NCI-H2081 (cell line): ENCODE results near the gene TOX2.

Source experiments
- DNase-seq, 2 experiments: peaks; one replicate each; lab custom pipeline; 2025; lab: John Stamatoyannopoulos, UW

The TOX2 gene

DNA sequence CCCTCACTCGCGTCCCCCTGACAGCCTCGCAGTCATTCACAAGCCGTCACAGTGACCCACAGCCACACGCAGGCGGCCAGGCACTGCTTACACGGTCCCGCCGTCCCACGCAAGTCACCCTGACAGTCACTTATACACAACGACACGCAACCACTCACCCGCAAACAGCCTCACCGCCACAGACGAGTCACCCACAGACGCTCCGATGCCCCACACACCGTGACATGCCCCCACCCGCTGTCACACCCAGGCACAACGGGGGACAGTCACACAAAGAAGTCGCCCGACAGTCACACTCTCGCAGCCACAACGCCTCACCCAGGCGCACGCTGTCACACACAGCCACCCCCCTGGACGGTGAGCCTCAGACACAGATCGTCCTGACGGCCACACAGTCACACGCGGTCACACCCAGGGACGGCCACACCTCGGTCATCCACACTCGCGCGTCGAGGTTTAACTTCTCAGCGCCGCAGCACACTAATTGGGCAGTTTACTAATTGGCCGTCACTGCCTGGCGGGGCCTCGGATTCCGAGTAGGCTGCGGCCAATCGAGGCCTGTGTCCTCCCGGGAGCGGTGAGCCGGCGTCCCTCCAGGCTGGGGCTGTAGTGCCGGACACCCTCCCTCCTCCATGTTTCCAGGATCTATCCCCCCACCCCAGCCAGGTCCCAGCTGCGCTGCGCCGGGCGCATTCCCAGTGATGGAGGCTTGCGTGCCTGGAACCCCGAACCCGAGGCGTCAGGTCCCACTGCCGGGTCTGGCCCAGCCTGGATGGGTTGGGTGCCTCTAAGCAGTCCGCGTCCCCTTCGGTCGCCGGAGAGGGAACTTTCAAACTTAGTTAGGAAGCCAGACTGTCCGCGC, 790 bp downstream of the TOX2 start:
- DNase-seq, result no peak

DNA sequence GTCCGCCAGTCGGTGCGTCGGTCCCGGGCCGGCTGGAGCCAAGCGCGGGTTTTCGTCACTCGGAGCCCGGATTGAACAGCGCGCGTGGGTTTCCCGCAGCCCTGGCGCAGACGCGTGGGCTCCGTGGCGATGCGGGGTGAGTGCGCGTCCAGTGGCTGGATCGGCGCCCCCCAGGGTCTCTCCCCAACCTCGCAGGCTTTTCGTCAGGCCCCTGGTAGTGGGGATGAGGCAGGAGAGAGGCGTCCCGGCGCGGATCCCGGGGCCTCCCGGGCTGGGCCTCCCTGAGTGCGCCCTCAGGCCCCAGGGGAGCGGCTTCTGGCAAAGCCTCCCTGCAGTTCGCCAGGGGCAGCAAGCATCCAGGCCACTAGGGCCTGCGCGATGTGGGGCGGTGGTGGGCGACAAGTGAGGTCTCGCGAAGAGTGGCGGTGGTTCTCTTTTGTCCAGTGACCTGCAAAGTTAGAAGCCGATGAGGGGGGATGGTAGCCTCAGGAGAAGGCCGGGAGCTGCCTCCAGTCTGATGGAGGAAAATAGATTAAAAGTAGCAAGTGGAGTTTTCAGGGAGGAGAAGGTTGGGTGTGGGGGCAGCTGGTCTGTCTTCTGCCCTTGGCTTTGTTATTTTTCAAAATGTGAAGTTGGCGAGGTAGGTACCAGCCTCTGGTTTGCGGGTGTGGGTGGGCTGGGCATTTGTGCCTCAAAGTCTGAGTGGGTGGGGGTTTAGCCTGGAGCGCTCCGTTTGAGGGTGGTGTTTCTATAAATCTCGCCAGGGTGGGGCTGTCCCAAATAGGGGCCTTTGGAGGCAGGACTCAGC, 1.6 kb downstream of the TOX2 start:
- DNase-seq, result no peak

DNA sequence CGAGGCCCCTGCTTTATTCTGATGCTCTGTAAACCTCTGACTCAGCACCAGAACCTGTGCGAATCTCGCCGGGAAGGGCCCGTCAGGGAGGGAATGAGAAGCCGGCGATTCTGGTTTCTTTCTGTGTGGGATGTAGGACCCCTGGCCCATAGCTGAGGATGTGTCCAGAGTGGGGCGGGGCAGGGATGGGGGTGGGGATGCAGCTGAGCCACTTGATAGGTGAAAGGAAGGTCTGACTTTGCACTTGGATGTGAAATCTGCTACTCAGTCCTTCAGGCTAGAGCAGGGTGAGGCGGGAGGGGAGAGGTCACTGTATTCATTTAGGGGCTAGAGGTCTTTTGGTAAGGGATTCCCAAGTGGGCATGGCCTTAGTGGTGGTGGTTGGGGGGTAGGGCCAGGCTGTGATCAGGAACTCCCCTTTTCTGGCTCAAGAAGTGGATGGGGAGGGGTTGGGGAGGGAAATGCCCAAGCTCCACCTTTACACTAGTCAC, 2.3 kb downstream of the TOX2 start:
- no peak for DNase-seq

DNA sequence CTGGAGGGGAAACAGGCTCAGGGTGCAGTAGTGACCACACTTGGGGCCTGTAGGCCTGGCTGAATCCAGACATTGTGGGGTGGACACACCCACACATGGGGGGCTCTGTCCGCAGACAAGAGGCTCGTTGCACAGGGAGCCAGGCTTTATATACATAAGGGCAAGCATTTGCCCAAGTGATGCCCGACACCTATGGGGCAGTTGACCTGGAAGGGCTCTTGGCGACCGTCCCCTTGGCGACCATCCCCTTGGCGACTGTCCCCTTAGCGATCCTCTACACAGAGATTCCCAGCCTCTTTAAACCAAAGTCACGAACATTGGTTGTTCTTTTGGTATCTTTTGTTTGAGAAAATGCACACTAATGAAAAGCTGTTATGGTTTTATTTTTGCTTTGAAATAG, 2.7 kb downstream of the TOX2 start:
- DNase-seq, result no peak

DNA sequence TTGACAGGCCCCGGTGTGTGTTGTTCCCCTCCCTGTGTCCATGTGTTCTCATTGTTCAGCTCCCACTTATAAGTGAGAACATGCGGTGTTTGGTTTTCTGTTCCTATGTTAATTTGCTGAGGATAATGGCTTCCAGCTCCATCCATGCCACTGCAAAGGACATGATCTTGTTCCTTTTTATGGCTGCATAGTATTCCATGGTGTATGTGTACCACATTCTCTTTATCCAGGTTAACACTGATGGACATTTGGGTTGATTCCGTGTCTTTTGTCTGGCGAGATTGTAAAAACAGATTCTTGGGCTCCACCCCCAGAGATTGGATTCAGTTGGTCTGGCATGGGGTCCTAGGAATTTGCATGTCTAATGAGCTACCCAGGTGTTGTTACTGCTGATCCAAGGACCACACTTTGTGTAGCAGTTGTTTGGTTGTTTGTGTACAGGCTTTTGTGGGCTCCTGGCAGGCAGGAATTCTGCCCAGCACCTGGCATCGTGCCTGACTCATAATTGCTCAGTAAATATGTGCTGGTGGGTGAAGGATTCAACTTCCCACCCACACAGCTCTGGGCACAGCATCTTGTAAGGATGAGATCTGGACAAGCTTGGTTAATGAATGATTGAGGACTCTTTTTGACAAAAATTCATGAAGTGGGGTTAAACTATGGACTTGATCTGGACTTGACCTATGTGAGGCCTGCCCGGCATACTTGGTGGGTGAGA, 5.2 kb downstream of the TOX2 start:
- DNase-seq, result no peak

DNA sequence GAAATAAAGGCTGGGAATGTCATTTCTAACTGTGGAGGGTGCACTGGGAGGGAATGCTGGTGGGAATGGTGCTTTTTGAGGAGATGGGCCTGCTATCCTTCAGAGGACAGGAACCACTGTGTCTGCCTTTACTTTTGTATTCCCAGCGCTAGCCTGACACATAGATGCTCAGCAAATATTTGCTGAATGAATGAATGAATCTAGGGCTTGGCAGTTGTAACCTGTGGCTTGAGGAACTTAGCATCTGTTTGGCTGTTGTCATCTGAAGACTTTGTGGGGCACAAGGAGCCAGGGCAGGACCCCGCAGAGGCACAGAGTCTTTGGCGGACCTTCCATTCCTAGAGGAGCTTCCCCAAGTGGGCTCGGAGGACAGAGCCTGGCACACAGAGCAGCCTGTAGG, 6.1 kb downstream of the TOX2 start:
- DNase-seq, result no peak

DNA sequence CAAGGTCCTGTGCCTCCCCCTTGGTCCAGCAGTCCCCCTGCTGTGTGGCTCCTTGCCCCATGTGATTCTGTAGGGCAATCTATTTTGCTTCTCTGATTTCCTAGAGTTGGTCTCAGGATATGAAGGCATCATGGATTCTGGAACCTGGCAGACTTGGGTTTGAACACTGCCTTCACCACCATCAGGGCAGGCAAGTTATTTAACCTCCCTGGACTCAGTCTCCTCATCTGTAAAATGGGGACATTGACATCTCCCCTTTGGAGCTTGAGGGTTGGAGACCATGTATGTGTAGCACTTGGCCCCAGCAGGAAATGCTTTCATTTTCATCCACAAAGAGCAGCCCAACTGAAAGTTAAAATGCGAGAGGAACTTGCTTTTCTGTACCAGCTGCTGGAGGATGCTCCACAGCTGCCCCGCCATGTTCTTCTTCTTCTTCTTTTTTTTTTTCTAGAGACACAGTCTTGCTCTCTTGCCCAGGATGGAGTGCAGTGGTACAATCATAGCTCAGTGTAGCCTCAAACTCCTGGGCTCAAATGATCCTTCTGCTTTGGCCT, 6.7 kb downstream of the TOX2 start:
- DNase-seq, result no peak

DNA sequence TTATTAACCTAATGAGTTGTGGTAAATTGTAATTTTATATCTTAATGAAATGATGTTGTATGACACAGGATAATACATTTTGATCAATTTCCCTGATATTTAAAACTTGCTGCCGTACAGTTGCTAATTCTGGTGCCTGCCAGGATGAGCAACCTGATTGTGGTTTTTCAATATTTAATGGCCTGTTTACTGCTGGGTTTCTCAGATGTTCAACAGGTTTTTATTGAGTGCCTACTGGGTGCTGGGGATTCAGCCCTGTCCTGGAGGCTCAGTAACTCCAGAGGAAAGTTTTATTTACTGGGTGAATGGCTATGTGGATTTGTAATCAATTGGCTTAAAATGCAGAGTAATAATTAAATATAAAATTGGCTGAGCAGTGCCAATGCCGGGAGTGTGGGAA, 8.0 kb downstream of the TOX2 start:
- no peak for DNase-seq

DNA sequence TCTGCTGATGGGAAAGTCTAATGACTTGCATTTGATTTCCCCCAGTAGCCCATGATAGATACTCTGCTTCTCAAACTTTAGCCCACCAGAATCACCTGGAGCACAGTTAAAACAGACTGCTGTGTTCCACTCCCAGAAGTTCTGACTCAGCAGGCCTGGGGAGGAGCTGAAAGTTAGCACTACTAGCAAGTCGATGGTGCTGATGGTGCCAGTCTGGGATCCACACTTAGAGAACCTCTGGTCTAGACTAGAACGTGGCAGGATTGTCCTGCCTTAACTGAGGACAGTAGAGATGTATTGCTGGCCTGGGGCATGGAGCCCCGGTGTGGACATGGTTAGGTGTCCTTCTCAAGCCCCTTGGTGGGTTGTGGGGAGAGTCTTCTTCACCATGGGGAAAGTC, 8.7 kb downstream of the TOX2 start:
- no peak for DNase-seq

DNA sequence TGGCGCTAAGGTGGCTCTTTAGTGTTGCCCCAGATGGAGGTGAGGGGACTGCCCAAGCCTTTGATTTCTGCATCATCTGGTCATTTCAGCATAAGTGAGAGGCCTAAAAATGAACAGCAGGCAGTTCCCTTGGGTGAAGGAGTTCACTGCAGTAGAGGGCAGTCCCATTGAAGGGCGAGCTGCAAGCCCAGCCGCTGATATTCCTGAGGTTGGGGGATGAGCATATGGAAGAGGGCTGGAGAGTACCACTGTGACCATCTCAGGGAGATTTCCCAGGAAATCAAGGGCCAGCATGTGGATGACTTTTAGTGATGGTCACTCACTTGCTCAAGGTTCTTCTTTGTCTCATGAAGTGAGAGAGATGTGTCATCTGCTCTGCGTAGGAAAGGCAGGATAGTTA, 9.3 kb downstream of the TOX2 start:
- no peak for DNase-seq

DNA sequence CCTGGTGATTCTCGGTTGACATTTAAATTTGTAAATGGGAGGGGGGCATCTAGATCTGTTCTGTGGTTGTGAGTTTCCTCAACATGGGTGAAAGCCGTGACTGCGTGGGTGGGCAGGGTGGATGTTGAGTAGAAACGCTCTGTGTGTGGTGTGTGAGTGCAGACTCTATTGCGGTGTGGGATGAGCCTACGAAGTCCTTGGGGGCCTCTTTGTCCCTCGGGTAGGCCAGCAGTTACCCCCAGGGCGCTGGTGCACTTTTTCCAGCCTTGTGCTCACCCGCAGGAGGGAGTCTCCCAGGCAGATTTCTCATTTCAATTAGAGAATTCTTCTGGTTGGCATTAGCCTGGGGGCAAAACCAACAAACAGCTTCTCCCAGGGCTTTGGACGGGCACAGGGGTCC, 10.6 kb downstream of the TOX2 start:
- DNase-seq, result no peak

DNA sequence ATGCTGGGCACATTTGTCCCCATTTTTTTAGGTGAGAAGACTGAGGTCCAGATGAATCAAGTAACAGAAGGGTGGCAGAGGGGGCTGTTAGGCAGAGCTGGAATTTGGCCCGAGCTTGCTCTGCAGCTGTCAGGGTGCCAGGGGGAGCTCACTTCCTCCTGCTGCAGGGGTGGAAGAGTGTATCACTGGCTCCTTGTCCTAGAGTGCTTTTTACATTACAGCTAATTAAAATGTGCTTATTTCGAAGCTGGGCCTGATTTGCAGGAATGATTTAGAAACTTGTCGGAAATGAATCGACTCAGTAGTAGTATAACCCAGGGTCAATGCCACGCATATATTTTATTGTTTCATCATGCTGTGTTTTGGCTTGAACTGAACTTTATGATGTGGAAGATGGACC, 11.1 kb downstream of the TOX2 start:
- DNase-seq, result no peak

DNA sequence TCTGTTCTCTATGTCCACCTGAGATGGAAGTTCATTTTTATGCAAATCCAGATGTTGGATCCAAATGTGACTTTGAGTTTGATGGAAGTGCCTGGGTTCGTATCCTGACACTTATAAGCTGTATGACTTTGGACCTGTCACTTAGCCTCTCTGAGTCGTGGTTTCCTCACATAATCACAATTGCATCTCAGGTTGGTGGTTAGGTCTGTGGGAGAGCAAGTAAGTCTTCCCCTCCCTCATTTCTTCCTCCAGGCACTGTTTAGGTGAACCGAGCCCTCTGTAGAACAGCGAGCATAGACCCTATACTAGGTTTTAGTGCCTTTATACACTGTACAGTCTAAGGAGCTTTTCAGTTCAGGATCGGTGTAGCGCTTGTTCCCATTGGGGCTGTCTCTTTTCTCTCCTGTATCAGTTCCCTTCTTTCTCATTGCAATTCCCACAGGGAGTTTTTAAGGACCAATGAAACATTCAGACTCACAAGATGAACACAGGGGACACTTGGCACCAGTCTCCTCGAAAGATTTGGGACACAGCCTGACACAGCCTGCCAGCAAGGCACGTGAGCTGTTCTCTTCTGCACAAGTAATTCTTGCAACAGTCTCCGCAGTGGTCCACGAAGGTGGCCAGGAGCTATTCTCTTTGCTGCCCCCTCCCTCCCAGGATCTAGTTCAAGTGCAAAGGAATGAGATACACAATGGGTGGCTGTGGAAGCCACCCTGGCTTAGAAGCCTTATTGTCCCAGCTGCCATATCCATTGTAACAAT, 11.8 kb downstream of the TOX2 start:
- no peak for DNase-seq

DNA sequence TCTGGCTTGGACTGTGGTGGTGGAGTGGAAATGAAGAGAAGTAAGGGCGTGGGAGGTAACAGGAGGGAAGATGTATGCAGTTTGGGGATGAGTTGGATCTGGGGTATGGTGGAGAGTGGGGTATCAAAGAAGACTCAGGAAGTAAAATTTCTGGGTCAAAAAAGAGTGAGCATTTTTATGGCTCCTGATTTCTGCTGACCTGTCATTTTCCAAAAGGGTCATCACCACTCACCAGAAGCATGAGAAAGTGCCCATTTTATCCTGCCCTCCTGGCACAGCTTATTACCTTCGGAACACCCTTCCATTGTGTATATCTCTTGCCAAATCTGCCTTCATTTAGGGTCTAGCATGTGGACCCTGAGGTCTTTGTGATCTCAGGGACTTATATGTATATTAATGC, 17.3 kb downstream of the TOX2 start:
- DNase-seq, result no peak

DNA sequence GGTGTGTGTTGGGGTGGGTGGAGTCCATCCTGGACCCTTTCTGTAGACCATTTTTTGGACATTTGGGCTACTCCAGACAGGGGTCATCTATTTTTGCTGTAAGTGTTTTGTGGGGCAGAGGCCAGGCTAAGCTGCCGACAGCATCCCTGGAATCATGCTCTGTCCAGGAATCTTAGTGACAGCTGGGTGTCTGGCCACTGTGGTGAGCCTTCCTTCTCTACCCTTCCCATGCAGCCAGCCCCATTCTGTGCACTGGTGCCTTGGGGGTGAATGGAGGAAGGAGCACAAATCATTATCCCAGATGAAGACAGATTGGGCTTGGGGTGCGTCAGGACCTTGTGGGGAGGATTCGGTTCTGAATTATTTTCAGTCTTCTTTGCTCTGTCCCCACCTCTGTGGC, 20.2 kb downstream of the TOX2 start:
- no peak for DNase-seq

DNA sequence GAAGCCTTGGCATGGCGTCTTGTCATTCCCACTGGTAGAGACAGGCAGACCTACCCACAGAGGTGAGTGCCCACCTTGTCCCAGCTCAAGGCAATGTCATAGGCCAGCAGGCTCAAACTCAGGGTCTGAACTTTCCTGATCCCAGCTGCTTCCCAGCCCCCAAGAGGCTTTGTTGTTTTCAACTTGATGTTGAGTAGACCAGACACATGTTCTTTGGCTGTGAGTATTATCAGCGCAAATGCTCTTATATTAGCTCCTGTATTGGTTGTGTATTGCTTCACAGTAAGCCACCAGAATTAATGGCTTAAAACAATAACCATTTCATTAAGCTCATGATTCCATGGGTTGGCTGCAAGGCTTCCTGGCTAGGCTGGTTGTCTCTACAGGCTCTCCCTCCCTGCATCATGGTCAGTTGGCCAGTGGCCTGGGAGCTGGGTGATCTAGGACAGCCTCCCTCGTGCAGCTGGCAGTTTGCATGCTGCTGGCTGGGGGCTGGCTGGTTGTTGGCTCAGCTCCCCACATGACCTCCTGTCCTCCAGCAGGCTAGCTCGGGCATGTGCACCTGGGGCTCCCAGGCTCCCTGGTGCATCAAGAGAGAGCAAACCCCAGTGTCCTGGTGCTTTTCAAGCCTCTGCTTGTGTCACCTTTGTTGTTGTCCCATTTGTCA, 21.6 kb downstream of the TOX2 start:
- DNase-seq, result no peak

DNA sequence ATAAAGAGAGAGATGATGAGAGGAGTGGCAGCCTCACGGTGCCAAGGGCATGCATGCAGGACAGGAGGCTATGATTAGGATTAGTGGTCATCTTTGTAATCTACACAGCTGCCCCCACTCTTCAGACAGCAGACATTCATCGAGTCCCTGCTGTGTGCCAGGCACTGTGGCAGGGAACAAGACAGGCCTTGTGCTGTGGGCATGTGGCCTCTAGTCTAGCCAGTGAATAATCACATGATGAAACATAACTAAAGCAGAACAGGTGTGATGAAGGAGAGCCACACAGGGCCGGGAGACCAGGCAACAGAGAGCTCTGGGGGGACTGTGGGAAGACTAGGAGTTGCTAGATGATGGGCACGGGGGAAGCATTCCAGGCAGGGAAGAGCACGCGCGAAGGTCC, 22.2 kb downstream of the TOX2 start:
- no peak for DNase-seq

DNA sequence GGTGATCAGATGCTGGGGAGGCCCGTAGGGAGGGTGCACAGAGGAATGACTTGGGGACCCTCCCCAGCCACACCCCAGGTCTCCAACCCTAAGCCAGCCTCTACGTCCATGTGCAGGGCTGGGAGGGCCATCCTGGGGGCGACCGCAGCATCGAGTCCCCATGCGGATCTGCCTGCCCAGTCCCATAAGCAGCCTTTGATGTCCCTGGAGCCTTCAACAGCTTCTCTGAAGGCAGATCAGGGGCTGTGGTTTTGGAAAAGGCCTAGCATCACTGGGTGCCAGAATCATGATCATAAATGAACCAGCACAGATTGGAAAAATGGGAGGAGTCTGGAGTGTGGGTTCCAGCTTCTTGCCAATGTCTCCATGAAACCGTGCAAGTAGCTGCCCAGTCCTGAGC, 22.9 kb downstream of the TOX2 start:
- DNase-seq, result no peak

DNA sequence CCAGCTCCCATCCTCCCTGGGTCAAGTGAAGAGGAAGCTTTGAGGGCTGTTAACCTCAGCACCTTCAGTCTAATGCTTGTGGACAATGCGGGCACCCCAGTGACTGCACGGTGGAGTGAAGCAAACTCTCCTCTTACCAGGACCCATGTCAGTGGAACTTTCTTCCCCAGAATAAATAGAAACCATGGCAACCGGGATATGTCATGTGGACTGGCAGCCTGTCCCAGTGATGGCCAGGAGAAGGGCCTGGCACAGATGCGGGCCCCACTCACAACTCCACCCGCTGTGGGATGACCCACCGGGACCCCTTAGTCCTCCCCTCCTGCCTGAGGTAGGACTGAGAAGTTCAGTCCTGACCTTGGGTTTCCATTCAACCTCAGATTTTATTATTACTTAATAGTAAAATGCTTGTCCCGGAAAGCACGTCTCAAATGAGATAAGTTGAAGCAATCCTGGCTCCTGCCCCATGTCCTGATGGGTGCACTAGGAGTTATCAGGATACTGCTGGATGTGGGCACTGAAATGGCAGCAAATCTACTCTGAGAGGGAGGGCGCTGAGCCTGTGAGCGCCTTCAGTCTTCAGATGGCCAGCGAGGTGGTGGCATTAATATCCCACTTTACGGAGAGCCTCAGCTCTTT, 23.5 kb downstream of the TOX2 start:
- no peak for DNase-seq

DNA sequence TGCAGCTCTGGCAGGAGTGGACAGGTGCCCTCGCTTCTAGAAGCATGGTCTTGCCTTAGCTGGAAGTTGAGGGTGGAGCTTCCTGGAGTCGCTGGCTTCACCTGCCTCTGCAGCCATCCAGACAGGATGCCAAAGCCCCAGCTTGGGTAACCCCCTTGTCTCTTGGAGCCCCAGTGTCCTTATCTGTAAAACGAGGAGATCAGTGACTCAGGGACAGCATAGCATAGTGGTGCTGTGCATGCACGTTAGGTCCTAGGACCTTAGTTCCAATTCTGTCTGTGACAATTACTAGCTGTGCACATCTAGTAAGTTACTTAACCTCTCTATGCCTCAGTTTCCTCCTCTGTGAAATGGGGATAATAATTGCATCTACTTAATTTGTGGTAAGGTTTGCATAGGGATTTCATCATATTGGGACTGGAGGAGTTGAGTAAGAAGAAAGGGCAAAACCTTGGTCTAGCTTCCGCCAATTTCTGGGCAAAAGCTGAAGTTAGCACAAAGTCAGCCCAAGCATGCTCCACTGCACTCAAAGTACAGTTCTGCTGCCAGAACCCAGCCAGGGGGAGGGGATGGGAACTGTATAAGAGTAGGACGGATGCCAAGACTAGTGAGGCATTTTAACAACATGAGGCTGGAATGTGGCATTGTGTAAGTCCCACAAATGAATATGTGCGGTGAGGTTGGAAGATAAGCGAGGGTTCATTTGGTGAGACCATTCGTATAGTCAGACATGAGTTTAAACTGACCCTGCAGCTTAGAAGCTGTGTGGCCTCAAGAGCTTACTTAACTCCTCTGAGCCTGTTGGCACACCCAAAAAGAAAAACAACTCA, 24.5 kb downstream of the TOX2 start:
- no peak for DNase-seq
